CD4-positive, alpha-beta T cell (primary cell): ENCODE data around the gene CCNL1. TPM values are rescaled to one million over a fixed set of nuclear protein-coding genes. Genes with fewer than 3 reads are reported as not detected.

Source experiments
- ATAC-seq: fragments of 200-7000 bp; cut with Tn5 transposase; one replicate; pipeline ENCODE4 v1.10.0; 2022; ENCODE audit warnings: mild to moderate bottlenecking; ENCODE audit not compliant: poor library complexity
- CTCF ChIA-PET: fragments of 350-600 bp; sonication (Branson Sonifier 250); formaldehyde crosslinking; loops from one replicate; lab custom pipeline; 2021; ENCODE audit warnings: antibody characterized with exemption, inconsistent platforms; lab: Charles Lee
- POLR2A ChIA-PET: fragments of 350-600 bp; sonication (Branson Sonifier 250); formaldehyde crosslinking; loops from one replicate; lab custom pipeline; 2021; ENCODE audit warnings: antibody characterized with exemption, inconsistent platforms; lab: Charles Lee
- DNase-seq, 14 experiments: peaks; one replicate each; pipeline ENCODE4 v3.0.0-alpha.2; 2013 to 2020; ENCODE audit warnings: mixed read lengths in 2 of 14
- H3K27ac ChIP-seq, 2 donors: one replicate each; pipeline versions ENCODE4 v1.5.1 to v1.7.0; 2013; ENCODE audit warnings: low read length in 2 of 2, low read depth in 1 of 2, mild to moderate bottlenecking in 1 of 2
- H3K27me3 ChIP-seq, 2 experiments: 1 replicate in 1 of 2; 2 replicates in 1 of 2; pipeline versions ENCODE4 v1.6.1 to v1.7.0; 2013; ENCODE audit warnings: low read length in 2 of 2, control low read depth in 1 of 2, mild to moderate bottlenecking in 1 of 2, moderate library complexity in 1 of 2; ENCODE audit not compliant: insufficient read depth in 2 of 2, control insufficient read depth in 1 of 2
- H3K36me3 ChIP-seq: one replicate; pipeline ENCODE4 v1.6.1; 2013; ENCODE audit warnings: low read length, control low read depth; ENCODE audit not compliant: insufficient read depth
- H3K4me1 ChIP-seq: one replicate; pipeline ENCODE4 v1.6.1; 2013; ENCODE audit warnings: low read length, control low read depth; ENCODE audit not compliant: insufficient read depth
- H3K4me3 ChIP-seq: one replicate; pipeline ENCODE4 v1.5.1; 2013; ENCODE audit warnings: mild to moderate bottlenecking, low read length, moderate library complexity
- H3K9me3 ChIP-seq, 2 experiments: 1 replicate in 1 of 2; 2 replicates in 1 of 2; pipeline versions ENCODE4 v1.6.1 to v1.7.0; 2013; ENCODE audit warnings: low read length in 2 of 2, mild to moderate bottlenecking in 2 of 2, control low read depth in 1 of 2, moderate library complexity in 1 of 2; ENCODE audit not compliant: control insufficient read depth in 1 of 2, insufficient read depth in 1 of 2
- H3K27ac Mint-ChIP-seq: one replicate; pipeline ENCODE4 v1.8.0; 2020; ENCODE audit warnings: mixed read lengths
- H3K27me3 Mint-ChIP-seq: one replicate; pipeline ENCODE4 v1.8.0; 2021; ENCODE audit warnings: mixed read lengths
- H3K36me3 Mint-ChIP-seq: one replicate; pipeline ENCODE4 v1.8.0; 2021; ENCODE audit warnings: low read depth, mixed read lengths
- H3K4me1 Mint-ChIP-seq: one replicate; pipeline ENCODE4 v1.8.0; 2021; ENCODE audit warnings: low read depth, mixed read lengths
- H3K4me3 Mint-ChIP-seq: one replicate; pipeline ENCODE4 v1.8.0; 2020; ENCODE audit warnings: mild to moderate bottlenecking, mixed read lengths
- H3K9me3 Mint-ChIP-seq: one replicate; pipeline ENCODE4 v1.8.0; 2020; ENCODE audit warnings: mixed read lengths
- intact Hi-C, 2 experiments: fragments of 100-400 bp; cut with DNase I in 1 of 2; cut with micrococcal nuclease in 1 of 2; formaldehyde crosslinking; loops; one replicate each; pipeline versions ENCODE4 v1.15.1 to v1.9.0; 2023 to 2025; cut with DNase I, micrococcal nuclease
- total RNA-seq, 174 experiments: library from RNA in 2 of 174; stranded (reverse) in 2 of 174; gene quantifications; one replicate each; pipeline ENCODE4 v1.2.3 and lab custom pipeline; 2021 to 2026
- TF ChIP-seq, protein P1 (sequence below): fragments of 200-600 bp; IDR thresholded peaks from one replicate; pipeline ENCODE4 v1.8.0; 2022; ENCODE audit warnings: antibody characterized with exemption, mild to moderate bottlenecking

CCNL1 gene
- total RNA-seq, 2 experiments from 2014 or later: 1,350 to 1,388 TPM

DNA sequence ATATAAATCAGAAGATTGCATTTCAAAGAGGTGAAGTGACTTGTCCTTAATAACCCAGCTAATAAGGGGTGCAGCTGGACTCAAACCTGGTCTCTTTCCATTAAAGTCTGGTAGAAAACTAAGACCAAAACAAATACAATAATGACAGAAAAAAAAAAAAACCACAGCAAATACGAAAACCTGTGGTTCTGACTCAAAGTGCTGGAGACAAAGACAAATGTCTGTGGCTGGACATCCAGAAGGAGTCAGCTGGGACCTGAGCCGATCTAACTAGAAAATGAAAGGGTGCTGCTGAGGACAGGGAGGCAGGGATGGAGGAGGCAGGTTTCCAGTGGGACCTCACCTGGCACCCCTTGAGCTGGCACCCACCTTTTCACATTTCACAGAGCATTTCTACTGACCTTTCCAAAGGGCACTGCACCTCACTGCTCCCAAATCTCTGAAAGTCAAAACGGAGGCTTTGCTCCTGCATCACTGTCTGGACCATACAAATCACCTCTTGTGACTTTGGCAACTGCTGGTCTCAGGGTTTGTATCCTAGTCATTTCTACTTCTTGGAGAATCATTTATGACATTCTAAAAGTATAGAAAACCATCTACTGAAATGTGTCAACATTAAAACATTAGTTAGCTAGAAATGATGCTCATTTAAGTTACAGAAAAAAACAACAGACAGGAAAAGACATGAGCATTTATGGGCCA, 61.7 kb downstream of the CCNL1 start:
- POLR2A ChIA-PET: interaction anchor here (0.7 to 1.3 kb wide), 2 partner anchors 9 to 10 kb away, joined by 3 to 4 read pairs; no protein-coding TSS in a partner anchor
- TF ChIP-seq, protein P1, sequence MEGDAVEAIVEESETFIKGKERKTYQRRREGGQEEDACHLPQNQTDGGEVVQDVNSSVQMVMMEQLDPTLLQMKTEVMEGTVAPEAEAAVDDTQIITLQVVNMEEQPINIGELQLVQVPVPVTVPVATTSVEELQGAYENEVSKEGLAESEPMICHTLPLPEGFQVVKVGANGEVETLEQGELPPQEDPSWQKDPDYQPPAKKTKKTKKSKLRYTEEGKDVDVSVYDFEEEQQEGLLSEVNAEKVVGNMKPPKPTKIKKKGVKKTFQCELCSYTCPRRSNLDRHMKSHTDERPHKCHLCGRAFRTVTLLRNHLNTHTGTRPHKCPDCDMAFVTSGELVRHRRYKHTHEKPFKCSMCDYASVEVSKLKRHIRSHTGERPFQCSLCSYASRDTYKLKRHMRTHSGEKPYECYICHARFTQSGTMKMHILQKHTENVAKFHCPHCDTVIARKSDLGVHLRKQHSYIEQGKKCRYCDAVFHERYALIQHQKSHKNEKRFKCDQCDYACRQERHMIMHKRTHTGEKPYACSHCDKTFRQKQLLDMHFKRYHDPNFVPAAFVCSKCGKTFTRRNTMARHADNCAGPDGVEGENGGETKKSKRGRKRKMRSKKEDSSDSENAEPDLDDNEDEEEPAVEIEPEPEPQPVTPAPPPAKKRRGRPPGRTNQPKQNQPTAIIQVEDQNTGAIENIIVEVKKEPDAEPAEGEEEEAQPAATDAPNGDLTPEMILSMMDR: no peak

More for the DNA sequence above, 61.7 kb downstream of the CCNL1 start:
- Histone ChIP-seq H3K27ac (no peak overlapping the region), H3K27me3 (no peaks in the 10 kb centered on the region), H3K36me3 (no peaks in the 10 kb centered on the region), H3K9me3 (no peaks in the 10 kb centered on the region), H3K4me1 (peaks cover 3% of the 10 kb centered on the region), H3K4me3 (no peak overlapping the region)
- H3K27ac Mint-ChIP-seq: no peak overlapping the region
- no peak for ATAC-seq
- CTCF ChIA-PET: no interaction called here
- no peak overlapping the region for H3K4me3 Mint-ChIP-seq
- no peaks in the 10 kb centered on the region for H3K9me3 Mint-ChIP-seq
- peaks cover 2% of the 10 kb centered on the region for H3K4me1 Mint-ChIP-seq
- intact Hi-C loops: no loop called here
- H3K27me3 Mint-ChIP-seq: no peaks in the 10 kb centered on the region
- no peak for DNase-seq
- H3K36me3 Mint-ChIP-seq: no peaks in the 10 kb centered on the region
